HG03558 (cell line): Measurements from ENCODE around the gene SOX13.

Experiments
- ATAC-seq: cut with Tn5 transposase; IDR thresholded peaks from one replicate; pipeline ENCODE4 v1.9.1; 2021; ENCODE audit warnings: moderate number of reproducible peaks; ENCODE audit not compliant: unreplicated experiment; ENCODE audit errors: extremely low read depth

The SOX13 gene

GRCh38 chr1:204149635-204150565 is 77.0 kb downstream of the SOX13 start:
- ATAC-seq, result no peak

DNA sequence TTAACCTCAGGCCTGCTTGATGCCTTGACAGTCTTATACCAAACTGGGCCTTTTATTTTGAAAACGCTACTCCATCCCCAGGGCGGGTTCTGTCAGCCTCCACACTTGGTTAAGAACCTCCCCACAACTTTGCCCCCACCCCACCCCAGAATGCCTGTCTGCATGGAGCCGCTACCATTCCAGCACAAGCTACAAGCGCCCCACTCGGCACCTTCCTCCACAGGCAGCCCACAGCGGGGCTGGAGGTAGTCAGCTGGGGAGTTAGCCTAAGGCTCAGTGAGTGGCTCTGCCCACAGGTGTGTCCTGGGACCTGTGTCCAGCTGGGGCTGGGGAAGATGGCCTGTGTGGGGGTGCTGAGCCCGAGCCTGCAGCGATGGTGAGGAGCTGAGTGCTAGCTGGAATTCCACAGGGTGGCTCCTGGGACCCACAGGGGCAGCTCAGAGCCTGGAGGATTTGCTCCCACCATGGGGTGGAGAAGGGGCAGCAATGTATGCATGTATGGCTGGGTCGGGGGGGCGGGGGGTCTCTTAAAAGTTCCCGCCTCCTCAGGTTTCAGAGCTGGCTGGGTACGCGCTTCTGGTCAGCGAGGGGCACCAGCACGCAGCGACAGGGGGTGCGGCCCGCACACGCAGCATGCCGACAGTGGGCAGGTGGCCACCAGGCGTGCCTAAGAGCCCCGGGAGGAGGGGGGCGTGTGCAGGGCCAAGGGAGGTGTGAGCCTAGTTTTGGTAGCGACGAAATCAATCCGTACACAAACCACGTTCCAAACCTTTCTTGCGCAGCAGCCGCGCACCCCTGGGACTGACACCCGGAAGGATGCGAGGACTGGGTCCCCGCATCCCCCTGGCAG is 78.0 kb downstream of the SOX13 start:
- ATAC-seq, result no peak

- ATAC-seq, result no peak
Measured at GRCh38 chr1:204151552-204152309, 78.8 kb downstream of the SOX13 start, which contains the start of gene ETNK2. Gene ETNK2 (minus strand): TSS chr1:204152044. CDS start chr1:204151852, 192 bp downstream.

GRCh38 chr1:204152310-204153044 is 79.6 kb downstream of the SOX13 start:
- no peak for ATAC-seq

DNA sequence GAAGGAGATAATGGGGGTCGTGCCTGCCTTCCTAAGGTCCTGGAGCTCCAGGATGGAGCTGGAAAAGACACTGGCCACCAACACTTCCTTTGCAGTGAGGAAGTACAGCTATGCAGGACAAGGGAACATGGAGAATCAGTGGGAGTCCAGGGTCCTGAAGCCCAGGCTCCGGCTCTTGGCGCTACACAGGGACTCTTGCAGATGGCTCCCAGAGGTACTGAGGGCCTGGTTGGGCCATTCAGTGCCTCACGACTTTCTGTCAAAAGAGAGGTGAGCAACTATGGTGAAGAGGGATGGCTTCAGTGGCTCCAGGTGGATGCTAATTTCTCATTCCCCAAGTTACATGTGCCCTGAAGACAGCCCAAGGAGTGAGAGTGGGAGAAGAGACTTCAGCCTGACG is 80.8 kb downstream of the SOX13 start:
- ATAC-seq, result no peak

- ATAC-seq, result no peak
Measured at GRCh38 chr1:204154568-204155255, 81.8 kb downstream of the SOX13 start.

DNA sequence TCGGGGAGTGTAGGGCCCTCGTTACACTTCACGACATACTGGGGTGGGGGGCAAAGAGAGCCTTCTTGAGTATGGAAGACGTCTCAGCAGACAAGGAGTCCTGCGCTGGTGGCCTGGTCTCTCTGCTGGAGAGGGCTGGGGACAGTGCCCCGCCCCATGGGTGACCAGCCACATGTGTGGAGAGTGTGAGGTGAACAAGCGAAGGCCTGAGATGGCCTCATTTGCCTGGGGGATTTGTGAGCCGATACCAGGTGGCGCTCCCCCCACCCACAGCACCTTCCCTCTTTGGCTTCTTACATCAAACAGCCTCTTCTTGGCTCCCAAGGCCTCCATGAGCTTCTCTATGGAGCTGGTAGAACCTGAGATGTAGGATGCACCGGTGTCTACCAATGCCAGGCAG is 83.0 kb downstream of the SOX13 start:
- no peak for ATAC-seq

- no peak for ATAC-seq
Measured at GRCh38 chr1:204157962-204158361, 85.0 kb downstream of the SOX13 start.

DNA sequence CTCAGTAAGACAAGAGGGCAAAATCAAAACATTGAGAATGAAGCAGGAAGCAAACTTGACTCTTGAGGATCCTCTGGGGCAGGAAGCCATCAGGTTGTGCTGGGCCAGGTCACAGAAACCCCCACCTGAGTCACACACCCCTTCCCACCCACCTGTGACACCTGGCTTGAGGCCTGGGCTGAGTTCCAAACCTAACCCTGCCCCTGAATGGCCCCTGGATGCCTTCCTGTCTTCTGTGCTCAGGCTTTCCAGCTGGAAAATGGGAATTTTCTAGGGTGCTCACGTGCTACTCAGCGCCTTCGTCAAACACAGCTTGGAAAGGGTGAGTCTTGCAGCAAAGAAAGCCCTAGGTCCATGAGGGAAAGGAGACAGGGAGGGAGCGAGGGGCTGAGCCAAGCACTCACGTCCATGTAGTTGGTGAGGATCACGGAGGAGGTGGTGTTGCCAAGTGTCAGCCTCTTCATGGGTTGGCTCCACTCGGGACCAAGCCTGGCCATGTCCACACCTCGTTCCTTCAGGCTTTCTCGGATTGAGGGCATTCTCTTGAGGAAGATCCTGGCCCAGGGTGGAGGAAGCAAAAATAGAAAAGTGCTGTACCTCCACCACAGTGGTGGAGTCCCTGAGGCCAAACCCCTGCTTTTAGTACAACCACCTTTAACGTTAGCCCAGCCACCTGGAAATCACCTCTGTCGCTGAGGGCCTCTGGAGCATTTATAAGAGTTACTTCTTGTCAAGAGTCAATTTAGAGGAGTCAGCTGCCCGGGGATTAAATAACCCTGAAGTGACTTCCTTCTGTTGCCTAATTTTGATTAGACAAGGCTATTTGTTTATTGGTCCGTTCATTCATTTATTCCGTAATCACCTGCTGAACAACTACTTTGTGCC is 88.9 kb downstream of the SOX13 start:
- ATAC-seq, result no peak

- no peak for ATAC-seq
Measured at GRCh38 chr1:204162494-204163074, 89.7 kb downstream of the SOX13 start.

GRCh38 chr1:204166219-204166618 is 93.3 kb downstream of the SOX13 start, which contains the start of gene REN:
Gene REN (minus strand): TSS chr1:204166337. CDS start chr1:204166293, 44 bp downstream.
- ATAC-seq, result no peak

DNA sequence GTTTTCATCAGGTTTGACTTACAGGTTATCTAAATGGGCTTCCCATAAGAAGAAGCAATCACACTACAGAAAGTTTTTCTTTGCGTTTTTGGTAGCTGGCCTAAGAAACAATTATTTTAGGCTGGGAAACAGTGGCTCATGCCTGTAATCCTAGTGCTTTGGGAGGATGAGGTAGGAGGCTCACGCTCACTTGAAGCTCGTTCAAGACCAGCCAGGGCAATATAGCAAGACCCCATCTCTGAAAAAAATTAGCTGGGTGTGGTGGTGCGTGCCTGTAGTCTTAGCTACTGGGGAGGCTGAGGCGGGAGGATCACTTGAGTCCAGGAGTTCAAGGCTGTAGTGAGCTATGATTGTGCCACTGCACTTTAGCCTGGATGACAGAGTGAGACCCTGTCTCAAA is 94.8 kb downstream of the SOX13 start:
- no peak for ATAC-seq

DNA sequence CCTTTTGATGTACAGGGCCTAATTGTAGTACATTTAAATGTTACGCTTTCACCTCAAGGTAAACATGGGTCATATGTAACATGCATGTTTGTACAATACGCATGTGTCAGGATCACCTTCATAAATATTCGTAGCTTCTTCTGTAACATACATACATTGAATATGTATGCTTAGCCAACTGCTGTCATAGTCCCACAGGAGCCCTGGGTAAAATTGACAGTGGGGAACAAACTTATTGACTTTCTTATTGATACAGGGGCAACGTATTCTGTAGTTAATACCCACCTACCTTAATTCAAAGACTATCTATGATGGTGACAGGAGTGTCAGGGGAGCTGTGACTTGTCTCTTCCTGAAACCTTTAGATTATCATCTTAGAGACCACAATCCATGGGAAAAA is 96.9 kb downstream of the SOX13 start:
- ATAC-seq, result no peak

DNA sequence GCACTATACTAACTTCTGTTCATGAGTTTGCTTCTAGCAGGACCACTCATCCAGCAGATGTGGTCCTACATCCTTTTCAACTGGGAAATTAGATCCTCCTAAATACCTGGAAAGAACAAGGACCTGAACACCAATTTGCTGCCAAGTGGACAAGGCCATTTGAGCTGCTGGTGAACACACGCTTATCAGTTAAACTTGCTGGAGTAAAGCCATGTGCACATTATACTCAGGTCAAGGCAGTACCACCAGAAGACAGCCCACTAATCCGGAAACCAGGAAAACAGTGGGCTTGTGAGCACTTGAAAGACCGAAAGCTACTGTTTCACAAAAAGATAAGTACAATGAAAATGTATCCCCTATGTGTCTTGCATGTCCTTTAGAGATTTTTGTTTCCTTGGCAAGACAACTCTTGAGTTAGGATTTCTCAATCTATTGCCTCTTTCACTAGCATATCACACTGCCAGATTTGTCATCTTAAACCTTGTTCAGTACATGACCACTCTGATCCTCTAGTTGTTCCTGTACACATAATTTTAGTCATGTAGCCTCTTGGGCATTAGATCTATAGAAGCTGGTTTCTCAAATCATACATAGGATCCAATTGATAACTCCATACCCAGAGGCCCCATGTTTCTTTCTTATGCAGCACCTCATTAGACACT is 97.7 kb downstream of the SOX13 start:
- ATAC-seq, result no peak

DNA sequence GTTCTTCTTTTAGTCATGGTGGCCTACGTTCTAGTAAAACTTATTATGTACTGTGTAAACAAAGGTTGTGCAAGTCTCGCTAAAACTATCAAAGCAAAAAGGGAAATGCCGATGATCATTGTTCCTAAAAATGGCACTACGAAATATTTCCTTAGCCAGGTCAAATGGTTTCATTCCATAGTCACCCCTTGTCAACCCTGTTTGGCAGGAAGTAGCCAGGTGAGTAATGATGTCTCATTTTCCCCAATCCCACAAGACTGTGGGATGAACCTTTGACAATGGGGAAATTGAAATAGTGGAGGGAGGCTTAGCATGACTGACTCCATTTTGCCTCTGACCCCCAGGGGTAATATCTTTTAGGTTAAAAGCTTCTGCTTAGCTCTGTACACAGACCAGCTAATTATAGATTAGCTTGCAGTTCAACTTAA is 98.8 kb downstream of the SOX13 start:
- no peak for ATAC-seq

DNA sequence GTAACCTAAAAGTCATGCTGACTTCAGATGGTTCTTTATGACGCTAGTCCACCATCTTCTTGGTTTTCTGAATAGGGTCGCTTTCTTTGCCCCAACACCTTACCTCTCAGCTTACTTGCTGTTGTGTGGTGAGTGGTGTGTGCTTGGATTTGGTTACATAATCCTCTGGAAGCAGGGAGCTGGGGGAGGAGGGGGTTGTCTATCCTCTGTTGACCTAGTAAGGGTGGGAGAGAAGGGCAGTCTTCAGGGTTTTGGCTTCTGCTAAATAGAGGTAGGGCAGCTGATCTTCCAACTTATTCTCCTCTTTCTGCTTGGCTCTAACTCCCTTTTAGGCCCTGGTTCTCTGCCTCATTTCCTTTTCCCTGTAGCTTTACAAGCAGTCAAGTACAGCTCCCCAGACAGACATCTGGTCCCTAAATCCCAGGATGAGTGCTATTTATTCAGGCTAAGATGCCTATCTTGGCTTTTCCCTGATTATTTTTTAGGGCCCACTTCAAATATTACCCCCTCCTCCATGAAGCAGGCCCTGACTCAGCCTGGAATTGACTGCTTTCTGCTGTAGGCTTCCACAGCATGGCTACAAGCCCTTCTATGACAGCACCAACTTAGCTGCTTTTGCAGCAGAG is 99.6 kb downstream of the SOX13 start:
- ATAC-seq, result no peak

- ATAC-seq, result no peak
Measured at GRCh38 chr1:204174958-204175357, 102.0 kb downstream of the SOX13 start.
